CD4-positive, alpha-beta T cell treated with Interleukin-15 for 4 hours (primary cell): ENCODE data around the gene PHLDB1.

ENCODE experiments used
- DNase-seq: peaks from one replicate; pipeline ENCODE4 v3.0.0-alpha.2; 2020; ENCODE audit warnings: low spot score

PHLDB1 gene

DNA sequence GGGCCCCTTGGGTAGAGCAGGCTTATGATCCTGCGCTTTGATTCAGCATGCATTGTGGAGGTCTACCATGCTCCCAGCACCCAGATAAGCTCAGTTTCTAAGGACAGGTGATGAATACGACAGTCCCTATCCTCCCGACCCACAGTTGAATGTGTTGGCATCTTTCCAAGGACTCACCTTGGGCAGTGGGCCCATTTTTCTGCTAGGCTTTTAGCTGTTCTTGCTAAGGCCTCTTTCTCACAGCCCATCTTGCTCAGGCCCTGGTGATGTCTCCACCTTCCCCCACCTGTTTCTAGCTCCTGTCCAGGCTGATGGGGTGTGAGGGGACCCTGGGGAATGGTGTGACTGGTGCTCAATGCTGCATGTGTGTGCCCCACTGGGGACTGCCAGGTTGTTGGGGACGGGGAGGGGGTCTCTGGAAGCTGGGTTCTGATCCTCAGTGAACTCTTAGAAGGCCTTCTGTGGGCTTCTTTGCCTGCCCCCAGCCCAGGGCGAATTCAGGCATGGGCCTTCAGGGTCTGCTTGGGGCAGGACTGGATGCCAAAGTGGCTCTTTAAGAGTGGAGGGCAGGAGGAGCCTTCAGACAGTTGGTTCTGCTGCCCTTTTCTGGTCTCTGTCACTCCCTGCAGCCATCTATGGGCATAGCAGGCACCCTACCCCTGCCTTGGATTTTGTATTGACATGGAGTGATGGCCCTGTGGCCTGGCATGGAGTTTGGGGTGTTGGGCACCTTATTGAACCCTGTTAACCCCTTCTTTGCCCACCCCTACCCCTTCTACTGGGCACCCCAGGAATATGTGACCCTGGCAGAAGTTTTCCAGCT lies 33.1 kb downstream of the PHLDB1 start:
- DNase-seq, result no peak

DNA sequence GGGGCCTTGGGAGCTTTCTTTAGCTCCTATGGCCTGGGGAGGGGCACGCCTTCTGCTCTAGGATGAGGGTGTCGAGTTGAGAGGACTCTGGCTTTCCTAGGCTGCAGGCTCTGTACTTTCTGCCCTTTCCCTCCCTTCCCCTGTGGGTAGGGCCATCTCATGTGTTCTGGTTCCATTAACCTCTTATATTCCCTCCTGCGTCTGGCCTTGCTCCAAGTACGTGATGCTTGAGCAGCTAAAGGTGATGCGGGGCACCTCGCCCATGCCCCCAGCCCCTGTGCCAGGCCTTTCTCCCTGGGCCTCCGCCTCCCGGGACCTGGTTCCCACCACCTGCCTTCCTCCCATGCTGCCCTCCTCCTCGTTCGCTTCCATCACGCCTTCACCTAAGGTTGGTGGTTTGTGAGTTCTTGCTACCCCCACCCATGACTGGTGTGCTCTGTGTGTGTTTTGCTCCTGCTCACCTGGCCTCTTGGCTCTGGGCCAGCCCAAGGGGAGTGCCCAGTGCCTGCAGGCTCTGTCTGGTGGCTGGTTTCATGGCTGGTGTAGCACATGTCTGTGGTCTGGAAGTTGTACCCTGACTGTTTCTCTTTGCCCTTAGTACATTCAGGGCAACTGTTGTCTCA lies 34.1 kb downstream of the PHLDB1 start:
- no peak for DNase-seq

DNA sequence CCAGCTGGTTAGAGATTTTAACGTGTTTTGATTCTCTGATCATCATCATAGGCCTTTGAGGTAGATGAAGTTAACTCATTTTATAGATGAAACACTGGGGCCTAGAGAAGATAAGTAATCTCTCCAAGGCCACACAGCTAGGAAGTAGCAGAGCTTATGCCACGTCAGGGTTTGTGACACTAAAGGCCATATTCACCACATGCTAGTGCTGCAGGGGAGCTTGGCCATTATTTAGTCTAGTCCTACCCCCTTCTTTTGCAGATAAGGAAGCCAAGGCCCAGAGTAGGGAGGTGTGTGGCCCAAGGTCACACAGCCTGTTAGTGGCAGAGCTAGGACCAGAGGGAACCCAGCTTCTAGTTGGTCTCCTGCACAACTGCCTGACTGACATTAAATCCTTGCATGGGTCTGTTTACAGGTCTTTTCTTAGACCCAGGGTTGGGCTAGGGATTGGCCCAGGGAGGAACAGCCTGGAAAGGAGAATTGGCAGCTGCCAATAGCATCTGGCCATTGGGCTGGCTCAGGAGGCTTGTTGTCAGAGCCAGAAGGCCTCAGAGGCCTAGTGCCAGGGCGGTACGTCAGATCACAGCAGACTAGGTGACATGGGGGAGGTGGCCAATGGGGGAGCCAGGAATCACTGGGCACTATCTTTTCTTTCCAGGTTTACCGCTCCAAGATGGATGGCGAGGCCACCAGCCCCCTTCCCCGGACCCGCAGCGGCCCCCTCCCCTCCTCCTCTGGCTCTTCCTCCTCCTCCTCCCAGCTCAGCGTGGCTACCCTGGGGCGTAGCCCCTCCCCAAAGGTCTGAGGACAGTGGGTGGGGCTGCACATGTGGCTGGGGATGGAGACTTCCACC lies 36.0 kb downstream of the PHLDB1 start:
- DNase-seq, result no peak

DNA sequence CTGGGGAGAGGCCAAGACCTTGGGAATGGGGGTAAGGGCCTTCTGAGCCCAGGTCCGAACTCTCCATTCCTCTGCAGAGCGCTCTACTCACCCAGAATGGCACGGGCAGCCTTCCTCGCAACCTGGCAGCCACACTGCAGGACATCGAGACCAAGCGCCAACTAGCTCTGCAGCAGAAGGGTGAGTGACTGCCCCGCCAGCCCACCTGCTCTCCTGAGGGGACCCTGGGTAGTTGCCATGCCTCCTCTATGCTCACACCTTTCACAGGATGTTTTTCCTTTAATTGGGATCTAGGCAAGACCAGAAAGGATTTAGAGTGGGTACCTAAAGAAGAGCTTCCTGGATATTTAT lies 36.6 kb downstream of the PHLDB1 start:
- no peak for DNase-seq

DNA sequence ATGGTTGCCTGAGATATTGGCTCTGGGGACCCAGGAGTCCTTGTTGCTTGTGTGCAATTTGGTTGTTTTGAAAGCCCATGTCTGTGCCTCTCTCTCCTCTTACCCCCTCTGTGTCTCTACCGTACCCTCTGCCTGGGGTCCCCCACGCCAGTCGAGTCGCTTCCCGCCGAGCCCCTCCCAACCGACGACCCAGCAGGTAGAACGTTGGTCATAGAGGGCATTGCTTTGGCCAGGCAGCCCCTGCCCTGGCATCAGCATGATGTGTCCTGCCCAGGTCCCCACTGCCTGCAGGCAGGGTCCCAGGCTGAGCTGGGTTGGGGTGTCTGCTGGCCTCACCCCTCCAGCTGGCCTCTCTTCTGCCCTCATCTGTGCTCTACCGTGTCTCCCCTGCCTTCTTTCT lies 37.1 kb downstream of the PHLDB1 start:
- no peak for DNase-seq

DNA sequence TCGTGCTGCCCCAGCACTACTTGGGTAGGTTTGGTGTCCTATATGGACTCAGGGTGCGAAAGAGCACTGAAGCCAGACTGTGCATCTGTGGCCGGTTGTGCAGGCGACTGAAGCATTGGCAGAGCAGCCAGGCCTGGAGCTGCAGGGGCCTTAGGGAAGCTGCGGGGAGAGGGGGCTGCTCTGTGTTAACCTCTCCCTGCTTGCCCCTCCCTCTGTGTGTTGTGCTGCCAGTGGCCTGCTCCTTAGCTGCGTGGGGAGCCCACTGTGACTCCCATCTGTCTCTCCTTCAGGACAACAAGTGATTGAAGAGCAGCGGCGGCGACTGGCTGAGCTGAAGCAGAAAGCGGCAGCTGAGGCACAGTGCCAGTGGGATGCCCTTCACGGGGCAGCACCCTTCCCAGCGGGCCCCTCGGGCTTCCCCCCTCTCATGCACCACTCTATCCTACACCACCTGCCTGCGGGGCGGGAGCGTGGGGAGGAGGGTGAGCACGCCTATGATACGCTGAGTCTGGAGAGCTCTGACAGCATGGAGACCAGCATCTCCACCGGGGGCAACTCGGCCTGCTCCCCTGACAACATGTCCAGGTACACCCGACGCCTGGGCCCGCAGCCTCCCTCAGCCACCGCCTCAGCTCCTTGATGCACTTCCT lies 37.8 kb downstream of the PHLDB1 start:
- DNase-seq, result no peak

DNA sequence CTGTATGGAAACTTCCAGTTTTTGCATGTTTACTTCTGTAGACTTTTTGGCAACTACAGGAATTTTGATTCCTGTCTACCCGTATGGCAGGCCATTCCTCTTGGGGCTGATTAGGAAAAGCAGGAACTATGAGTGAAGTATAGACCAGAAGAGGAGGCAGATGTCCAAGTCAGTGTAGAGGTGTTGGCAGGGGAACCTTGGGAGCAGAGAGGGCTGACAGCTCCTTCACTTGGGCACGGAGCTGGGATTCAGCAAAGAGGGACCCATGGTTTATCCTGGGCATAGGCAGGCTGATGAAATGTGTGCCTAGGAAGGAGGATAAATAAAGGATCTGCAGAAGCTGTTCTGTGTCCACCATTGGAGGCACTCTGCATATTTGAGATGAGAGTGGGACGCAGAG lies 39.0 kb downstream of the PHLDB1 start:
- no peak for DNase-seq

DNA sequence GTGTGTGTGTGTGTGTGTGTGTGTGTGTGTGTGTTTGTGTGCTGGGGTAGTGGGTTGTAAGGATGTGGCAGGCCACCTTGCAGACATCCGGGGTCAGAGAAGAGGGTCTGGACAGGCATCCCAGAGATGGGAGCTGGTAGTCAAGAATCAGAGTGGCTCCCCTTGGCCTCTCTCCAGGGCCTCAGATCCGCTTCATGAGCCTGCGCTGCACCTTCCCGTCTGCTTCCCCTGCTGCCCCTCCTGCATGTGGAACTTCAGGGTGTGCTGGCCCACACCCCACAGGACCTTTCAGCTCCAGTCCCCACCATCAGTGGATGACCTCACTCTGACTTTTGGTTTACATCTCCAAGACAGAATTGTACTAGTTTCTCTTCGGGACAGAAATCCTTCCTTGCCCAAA lies 40.9 kb downstream of the PHLDB1 start:
- DNase-seq, result no peak

DNA sequence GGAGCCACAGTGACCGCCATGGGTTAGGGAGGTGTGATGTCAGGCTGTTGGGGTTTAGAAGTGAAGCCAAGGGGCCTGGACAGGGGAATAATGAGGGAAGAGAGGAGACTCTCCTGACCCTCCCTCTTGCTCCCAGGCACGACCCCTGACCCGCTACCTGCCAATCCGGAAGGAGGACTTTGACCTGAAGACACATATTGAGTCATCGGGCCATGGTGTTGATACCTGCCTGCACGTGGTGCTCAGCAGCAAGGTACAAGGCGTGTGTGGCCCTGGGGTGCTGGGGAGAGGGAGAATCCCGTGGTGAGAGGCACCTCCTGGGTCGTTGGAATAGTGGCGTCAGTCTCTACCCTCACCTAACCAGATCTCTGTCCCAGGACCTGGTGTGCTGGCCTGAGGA lies 42.5 kb downstream of the PHLDB1 start:
- no peak for DNase-seq

DNA sequence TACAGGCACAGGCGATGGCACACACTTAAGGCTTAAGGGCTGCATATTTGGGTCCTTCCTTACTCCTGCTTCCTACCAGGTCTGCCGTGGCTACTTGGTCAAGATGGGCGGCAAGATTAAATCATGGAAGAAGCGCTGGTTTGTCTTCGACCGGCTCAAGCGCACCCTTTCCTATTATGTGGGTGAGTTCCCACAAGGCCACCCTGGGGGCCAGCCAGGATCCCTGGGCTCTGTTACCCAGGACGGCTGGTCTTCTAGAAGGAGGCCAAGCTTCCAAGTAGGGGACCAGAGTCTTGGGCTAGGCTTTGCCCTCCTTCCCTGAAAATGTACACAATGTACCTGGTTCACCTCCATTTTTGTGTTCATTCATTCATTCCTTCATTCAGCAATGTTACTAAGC lies 43.0 kb downstream of the PHLDB1 start:
- DNase-seq, result no peak

DNA sequence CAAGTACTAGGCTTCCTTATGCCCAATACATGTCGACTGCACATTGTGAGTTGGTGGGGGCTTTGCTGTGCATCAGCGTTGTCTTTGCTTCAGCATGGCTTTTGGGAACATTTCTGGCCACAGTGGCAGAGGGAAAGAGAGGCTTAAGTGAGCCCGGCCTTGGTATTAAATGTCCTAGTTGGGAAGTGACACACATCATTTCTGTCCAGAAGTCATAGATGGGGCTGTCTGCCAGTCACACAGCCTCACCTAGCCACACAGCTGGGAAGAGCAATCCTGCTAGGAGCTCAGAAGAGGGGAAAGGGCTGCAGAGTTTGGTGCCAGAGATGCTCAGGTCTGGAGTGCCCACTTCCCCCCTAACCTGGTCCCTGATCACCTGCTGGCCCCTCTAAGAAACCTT lies 44.4 kb downstream of the PHLDB1 start:
- no peak for DNase-seq

DNA sequence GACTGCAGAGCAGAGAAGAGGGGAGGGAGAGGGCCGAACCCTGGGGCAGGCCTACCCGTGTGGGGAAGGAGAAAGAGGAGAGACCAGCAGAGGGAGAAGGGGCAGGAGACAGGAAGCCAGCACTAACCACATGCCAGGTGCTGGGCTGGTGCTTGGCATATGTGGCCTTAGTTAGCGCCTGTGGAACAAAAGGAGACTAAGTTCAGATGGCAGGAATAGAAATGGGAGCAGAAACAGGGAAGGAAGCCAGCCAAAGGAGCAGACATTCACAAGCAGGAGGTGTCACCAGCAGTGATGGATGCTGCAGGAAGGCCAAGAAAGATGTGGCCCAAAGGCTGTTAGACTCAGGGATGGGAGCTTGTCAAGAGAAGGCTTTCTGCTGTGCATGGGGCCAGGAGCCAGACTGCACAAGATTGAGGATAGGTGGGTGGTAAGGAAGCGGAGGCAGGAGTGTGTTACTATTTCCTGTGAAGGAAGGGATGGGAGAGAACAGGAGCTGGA lies 45.3 kb downstream of the PHLDB1 start:
- no peak for DNase-seq

DNA sequence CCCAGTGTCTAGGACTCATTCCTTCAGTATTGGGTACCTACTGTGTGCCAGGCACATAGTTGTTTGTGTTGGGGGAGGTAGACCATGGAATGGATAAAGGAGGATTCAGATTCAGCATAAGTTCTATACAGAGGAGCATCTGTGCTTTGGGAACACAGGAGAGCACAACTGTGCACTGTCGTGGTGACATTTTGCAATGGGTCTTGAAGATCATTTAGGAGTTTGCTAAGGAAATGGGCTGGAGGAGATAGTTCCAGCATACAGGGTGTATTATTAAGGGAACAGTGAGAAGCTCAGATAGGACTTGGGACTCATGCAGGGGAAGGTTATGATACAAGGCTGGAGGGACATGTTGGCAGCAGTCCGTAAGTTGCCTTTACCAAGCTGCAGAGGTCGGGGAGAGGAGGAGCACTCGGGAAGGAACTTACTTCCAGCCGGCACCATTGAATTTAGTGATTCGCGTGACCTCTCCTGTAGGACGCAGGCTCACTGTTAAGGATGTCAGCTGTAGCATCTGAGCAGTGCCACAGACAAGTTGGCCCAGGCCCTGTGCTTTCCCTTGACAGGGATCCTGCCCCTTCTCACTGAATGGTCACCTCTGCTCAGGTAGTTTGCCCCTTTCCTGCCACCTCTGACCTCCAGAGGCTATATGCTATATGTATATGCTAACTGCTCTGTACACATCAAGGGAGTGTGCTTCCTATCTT lies 46.4 kb downstream of the PHLDB1 start:
- DNase-seq, result no peak

DNA sequence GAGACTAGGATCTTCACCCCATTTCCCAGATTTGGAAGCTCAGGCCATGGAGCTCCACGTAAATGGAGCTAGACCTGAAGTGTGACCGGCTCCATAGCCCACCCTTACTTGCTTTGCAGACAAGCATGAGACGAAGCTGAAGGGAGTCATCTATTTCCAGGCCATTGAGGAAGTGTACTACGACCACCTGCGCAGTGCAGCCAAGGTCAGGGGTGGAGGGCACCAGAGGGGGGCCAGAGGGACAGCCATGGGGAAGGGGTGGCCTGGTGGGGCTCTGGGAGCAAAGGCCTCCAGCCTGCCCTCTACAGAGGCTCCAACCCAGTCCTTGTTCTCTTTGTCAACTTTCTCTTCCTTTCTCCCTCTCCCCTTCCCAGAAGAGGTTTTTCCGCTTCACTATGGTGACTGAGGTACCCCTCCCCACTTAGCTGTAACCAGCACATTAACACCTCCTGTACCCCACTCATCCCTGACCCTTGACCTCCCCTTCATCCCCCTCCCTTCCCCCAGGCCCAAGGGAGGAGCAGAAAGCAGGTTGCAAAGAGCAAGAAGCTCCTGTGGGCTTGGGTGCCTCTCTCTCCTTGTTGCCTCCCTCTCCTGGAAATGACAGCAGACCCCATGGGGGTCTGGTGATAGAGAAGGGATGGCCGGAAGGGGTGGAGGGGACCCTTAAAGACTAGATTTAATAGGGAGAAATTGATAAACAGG lies 48.2 kb downstream of the PHLDB1 start:
- DNase-seq, result no peak

DNA sequence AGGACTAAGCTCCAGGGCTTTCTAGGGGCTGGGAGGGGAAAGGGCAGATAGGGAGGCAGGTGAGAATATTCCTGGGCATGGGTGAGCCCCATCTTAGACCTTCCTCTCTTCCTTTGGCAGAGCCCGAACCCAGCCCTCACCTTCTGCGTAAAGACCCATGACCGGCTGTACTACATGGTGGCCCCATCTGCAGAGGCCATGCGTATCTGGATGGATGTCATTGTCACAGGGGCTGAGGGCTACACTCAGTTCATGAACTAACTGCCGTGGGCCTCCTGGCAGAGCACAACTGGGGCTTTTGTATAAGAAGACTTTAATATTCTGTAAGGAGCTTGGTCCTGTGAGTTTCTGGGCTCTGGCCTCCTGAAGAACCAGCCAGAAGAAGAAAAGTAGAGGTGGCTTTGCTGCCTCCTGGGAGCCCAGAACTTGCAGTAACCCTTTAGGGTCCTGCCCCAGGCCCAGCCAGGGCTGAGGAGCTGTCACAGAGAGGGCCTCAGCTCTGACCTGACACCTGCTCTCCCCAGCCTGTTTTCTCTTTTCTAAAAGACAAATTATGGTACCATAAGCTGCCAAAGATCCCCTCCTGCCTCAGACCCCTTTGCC lies 49.2 kb downstream of the PHLDB1 start:
- no peak for DNase-seq

DNA sequence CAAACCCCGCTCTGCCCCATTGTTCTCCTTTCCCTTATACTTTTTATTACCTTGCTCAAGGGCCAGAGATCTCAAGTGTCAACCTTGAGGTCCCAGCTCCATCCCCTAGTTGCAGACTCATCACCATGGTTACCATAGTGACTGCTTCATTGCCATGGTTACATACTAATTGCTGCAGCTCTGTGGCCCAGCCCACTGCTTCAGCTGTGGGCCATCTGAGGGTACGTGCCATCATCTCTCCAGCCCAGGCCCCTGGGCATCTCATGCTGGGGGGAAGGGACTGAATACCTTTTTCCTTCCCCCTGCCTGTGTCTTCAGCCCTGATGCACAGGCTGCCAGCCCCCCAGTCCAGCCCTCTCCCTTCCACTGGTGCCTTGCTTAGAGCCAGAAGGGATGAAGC lies 49.8 kb downstream of the PHLDB1 start:
- DNase-seq, result no peak

DNA sequence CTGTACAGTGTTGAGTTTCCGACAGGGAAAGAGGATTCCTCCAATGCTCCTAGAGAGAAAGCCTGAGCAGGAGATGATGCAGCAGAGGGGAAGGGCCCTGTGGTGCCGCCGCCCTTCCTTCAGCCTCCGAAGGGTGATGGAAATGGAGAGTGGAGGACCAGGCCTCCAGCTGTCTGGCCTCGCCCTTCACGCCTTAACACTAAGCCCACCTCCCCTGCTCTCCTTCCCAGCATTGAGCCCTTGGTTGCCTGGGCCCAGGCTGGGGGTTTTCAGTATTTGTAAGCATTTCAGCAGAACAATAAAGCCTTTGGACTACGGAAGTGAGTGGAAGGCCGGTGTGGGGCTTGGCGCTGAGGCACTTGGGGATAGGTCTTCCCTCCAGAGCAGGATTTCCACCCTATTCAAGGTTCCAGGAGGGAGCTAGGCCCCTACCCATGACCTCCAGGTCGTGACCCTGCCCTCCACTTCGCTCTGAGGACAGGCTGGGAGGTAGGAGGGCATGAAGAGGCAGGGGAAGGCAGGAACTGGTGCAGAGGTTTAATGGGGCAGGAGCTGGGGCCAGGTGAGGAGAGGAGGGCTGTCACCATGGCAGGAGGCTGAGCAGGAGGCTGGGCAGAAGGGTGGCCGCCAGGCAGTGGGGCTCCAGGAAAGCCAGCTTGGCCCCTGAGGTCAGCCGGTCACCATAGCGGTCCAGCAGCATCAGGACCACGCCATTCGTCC lies 50.5 kb downstream of the PHLDB1 start:
- DNase-seq, result no peak

DNA sequence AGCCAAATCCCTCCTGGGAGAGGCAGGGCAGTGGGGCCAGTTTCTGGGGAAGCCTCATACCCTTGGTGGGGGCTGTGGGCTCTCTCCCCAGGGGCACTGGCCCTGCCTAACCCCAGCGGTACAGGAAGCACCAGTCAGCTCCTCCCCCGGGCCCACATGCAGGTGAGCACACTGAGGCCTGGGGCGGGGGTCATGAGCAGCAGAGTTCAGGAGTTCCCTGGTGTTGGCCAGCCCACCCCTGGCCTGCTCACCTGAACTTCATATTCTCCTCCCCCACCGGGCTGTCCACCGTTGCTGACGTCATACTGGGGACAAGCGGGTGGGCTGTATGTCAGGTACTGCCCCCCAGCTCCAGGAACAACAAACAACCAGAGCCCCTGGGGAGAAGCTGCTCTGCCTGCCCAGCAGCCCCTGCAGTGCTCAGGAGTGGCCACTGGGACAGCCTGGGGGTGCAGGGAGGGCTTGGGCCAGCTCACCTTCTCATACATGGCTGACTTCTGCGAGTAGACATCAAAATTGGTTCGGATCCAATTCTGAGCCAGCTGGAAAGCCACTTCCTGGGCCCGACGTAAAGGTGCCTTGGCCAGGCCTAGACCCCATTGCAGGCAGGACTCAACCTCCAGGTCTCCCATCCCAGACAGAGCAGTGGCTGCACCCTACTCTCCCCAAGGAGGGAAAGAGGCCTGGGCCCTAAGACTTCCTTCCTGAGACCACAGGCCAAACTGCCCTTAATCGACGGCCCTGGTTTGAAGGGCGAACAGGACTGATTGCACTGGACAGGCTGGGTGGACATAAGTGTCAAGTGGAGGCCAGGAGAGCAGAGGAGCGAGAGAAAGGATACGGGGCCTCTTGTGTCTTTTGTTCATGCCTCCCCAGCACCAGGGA lies 51.3 kb downstream of the PHLDB1 start:
- no peak for DNase-seq
